CD4-positive, alpha-beta T cell treated with Interleukin-6 for 4 hours (primary cell): Measurements from ENCODE around the gene ERLEC1.
"Not testable (repeated sequence)": the region's sequence is repeated elsewhere in the genome, so short reads cannot be mapped to it uniquely, and the experiment has no call there.

ENCODE experiments used
- DNase-seq: peaks from one replicate; pipeline ENCODE4 v3.0.0-alpha.2; 2020; ENCODE audit warnings: mixed read lengths

The ERLEC1 gene

DNA sequence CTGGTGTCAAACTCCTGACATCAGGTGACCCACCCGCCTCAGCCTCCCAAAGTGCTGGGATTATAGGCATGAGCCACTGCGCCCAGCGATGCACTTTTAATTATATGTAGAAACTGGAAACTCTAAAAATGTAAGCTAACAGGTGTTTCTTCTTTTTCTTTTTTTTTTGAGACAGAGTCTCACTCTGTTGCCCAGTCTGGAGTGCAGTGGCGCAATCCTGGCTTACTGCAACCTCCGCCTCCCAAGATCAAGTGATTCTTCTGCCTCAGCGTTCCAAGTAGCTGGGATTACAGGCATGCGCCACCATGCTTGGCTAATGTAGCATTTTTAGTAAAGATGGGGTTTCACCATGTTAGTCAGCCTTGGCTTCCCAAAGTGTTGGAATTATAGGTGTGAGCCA lies 54.8 kb downstream of the ERLEC1 start:
- DNase-seq, result not testable (repeated sequence)

- DNase-seq, result no peak
Measured at GRCh38 chr2:53842891-53843290, 56.0 kb downstream of the ERLEC1 start.

GRCh38 chr2:53843595-53843994 lies 56.8 kb downstream of the ERLEC1 start:
- DNase-seq, result no peak

- no peak for DNase-seq
Measured at GRCh38 chr2:53848062-53848461, 61.2 kb downstream of the ERLEC1 start.

DNA sequence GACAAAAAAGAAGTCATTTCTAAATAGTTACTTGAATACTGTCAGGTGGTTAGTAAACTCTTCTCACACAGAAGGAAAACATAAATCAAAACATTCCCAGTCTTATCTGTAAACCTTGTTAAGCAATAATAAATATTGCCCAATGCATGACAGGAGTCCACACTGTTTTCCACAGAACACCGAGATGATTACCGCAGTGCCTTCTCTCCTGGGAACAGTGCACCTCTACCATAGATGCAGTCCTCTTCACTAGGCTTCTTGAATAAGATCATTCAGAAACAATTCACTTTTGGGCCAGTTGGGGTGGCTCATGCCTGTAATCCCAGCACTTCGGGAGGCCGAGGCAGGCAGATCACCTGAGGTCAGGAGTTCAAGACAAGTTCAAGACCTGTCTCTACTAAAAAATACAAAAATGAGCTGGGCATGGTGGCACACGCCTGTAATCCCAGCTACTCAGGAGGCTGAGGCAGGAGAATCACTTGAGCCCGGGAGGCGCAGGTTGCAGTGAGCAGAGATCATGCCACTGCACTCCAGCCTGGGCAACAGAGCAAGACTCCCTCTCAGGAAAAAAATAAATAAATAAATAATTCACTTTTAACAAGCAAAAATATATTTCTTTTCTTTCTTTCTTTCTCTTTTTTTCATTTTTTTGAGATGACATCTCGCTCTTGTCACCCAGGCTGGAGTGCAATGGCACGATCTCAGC lies 64.4 kb downstream of the ERLEC1 start:
- not testable (repeated sequence) for DNase-seq

DNA sequence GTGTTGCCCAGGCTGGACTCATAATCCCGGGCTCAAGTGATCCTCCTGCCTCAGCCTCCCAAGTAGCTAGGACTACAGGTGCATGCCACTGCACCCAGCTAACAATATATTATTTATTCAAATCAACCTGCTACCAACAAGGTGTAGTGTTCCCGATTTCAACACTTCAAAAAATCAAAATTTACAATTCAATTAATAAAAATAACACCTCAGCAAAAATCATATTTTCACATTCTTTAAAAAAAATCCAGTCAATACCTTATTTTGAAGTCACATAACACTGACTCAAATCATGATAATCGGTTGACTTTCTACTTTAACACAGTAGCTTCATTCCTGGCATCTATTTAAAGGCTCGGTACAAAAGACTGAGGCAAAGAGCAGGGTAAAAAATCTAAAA lies 65.7 kb downstream of the ERLEC1 start:
- no peak for DNase-seq

- DNase-seq, result no peak
Measured at GRCh38 chr2:53854678-53855077, 67.8 kb downstream of the ERLEC1 start.

GRCh38 chr2:53856272-53856671 lies 69.4 kb downstream of the ERLEC1 start:
- DNase-seq, result no peak

GRCh38 chr2:53859206-53860181 lies 72.7 kb downstream of the ERLEC1 start, which contains the start of gene GPR75:
Gene GPR75, minus strand, starts transcription at chr2:53859967. Its CDS starts 5,211 bp downstream, at chr2:53854756.
- DNase-seq, result no peak

- DNase-seq, result no peak
Measured at GRCh38 chr2:53861824-53862223, 75.0 kb downstream of the ERLEC1 start.

- no peak for DNase-seq
Measured at GRCh38 chr2:53863538-53864227, 76.8 kb downstream of the ERLEC1 start.

GRCh38 chr2:53865264-53865663 lies 78.4 kb downstream of the ERLEC1 start:
- no peak for DNase-seq

- no peak for DNase-seq
Measured at GRCh38 chr2:53865962-53866361, 79.1 kb downstream of the ERLEC1 start.

DNA sequence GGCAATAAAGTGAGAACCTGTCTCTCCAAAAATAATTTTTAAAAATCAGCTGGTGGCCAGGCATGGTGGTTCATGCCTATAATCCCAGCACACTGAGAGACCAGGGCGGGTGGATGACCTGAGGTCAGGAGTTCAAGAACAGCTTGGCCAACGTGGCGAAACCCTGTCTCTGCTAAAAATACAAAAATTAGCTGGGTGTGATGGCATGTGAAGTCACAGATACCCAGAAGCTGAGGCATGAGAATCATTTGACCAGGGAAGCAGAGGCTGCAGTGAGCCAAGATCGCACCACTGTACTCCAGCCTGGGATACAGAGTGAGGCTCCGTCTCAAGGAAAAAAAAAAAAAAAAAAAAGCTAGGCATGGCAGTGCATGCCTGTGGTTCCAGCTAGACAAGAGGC lies 80.3 kb downstream of the ERLEC1 start:
- no peak for DNase-seq

- no peak for DNase-seq
Measured at GRCh38 chr2:53867773-53868172, 80.9 kb downstream of the ERLEC1 start.
